Hepatic stellate cell (primary cell): ENCODE data around the gene ACTRT2.

Experiments
- DNase-seq: peaks from one replicate; pipeline ENCODE4 v3.0.0; 2011; ENCODE audit warnings: low spot score

Gene ACTRT2

GRCh38 chr1:3033040-3033789 is 11.9 kb downstream of the ACTRT2 start:
- no peak for DNase-seq

DNA sequence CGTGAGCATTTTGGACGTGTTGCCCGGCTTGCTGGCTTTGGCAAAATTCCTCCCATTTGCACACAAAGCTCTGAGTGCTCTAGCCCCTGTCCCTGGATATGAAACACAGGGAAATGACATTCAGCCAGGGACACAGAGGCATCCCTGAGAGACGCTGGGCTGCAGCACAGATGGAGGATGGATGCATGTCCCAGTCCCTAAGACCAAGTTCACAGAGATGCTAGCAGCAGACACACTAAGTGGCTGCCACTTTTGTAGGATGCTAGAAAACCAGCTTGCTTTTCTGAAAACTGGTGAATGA is 12.5 kb downstream of the ACTRT2 start:
- no peak for DNase-seq

GRCh38 chr1:3034162-3034561 is 12.9 kb downstream of the ACTRT2 start:
- no peak for DNase-seq

DNA sequence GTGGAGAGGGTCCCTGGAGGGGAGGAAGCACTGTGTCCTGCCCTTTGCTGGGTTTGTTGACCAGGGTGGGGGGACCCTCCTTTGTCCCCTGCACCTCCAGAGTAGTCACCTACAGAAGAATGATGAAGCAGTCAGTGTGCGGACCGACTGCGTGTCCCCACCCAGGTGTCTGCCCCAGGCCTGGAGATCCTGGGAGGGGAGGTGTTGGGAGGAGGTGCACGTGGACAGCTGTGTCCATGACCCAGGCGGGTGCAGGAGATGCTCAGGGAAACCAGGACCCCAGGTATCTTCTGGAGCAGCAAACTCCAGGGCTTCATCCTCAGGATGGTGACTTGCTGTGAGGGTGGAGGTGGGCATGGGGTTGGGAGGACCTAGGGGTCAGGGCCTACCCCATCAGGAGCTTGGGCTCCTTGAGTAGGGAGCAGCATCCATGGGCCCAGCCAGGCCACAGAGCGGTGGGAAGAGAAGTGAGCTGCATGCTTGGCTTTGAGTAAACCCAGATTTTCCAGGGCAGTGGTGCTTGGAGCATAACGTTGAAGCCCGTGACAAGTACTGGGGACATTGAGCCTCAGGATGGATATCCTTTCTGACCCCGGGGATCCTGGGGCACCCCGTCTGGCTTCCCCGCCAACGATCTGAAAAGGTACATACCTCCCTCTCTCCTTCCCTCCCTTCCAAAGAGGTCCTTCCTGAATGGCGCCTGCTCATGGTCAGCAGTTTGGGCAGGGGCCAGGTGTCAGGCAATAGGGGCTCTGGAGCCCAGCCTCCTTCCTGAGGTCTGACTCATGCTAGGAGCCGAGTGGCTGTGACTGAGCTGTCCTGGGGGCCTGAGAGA is 13.7 kb downstream of the ACTRT2 start:
- no peak for DNase-seq

- no peak for DNase-seq
Observed at GRCh38 chr1:3035563-3036446, 14.5 kb downstream of the ACTRT2 start.

GRCh38 chr1:3036447-3037280 is 15.4 kb downstream of the ACTRT2 start:
- DNase-seq: no peak

DNA sequence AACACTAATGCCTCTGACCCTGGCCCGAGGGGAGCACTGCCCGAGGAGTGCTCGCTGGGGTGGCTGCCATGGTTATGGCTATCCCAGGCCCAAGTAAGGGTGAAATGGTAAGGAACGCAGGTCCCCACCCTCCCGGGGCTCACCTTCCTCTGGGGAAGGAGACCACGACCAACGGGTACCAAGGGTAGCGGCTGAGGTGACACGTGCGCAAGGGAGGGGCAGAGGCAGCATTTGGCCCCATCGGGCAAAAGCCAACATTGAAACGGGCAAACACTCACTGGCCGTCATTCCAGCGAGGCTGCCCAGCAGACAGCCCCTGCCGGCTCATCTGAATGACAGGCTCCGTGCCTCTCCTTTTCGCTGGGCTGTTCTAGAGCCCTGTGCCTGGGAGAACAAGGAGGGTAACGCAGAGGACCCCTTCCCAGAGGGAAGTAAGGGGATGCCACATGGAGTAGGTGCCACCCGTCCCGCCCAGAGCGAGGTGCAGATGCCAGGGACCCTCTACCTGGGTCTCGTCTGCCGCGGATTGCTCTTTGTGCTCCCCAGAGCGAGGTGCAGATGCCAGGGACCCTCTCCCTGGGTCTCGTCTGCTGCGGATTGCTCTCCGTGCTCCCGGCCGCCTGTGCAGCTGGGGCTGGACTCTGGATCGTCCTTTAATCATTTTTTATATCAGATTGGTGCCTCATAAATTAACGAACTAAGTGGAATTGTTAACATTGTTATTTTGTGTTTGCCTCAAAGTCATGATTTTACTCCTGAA is 16.2 kb downstream of the ACTRT2 start:
- DNase-seq: no peak

- no peak for DNase-seq
Observed at GRCh38 chr1:3038113-3038551, 16.9 kb downstream of the ACTRT2 start.

DNA sequence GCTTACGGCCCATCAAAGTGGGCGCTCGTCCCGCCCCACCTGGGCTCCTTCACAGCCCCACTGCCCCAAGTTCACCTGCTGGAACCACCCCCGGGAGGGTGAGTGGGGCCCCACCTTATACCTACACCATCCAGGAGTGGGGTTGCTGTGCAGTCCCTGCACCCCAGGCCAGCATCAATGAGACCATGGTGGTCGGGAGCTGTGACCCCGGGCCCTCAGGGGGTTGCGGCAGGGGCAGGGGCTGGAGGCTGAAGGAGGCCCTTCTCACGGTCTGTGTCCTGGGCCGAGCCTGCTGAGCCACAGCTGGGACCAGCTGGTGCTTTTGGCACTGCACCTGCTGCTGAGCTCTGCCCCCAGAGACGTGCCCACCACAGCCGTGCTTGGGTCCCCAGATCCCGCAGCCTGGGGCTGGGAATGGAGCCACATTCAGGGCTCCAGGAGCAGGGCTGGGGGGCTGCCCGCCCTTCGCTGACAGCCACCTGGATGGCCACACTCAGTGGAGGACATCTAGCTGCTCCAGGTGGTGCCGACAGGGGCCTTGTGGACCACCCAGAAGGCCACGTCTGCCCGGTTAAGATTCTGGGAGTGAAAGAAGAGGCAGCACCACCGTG is 17.4 kb downstream of the ACTRT2 start:
- no peak for DNase-seq

- DNase-seq: no peak
Observed at GRCh38 chr1:3040004-3040403, 18.7 kb downstream of the ACTRT2 start.

DNA sequence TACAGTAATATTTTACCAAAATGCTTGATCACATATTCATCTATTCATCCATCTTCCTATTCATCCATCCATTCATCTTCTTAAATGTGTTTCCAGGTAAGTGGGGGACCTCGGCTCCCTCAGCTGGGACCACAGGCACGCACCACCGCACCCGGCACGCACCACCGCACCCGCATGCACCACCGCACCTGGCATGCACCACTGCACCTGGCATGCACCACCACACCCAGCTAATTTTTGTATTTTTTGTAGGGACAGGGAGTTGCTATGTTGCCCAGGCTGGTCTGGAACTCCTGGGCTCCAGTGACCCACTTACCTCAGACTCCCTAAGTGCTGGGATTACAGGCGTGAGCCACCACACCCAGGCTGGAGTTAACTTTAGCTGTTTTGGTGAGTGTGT is 21.2 kb downstream of the ACTRT2 start:
- DNase-seq: no peak

DNA sequence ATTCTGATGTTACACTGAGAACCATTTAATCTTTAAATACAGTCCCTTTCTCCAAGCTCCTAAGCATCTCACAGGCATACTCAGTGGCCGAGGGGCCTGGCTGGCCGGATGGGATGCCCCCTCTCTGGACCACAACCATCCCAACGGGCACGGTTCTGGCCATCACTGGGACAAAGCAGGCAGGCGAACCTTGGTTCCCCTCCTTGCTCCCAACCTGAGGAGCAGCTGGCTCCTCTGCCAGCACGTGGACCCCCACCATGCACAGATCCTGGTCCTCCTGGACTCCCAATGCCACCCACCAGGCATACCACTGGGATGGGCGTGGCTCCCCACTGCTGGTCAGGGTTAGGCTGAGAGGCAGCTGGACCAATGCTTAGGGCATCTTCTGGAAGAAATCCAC is 27.9 kb downstream of the ACTRT2 start:
- no peak for DNase-seq

GRCh38 chr1:3049905-3050304 is 28.6 kb downstream of the ACTRT2 start:
- no peak for DNase-seq

DNA sequence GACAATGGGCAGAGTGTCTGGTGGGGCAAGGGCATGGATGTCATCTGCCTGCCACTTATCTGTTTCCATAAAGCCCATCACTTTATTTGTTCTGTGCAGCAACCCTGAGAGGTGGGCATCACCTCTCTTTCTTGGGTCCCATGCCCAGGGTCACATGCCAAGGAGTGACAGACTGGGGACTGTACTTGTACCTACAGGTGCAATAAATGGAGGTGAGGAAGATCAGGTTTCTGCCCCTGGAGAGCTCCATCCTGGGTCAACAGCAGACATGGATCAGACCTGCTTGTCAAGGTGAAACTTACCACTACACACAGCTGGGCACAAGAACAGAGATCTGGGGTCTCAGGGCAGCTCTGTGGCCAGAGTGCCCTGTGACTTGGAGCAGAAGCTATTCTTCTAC is 29.3 kb downstream of the ACTRT2 start:
- no peak for DNase-seq

DNA sequence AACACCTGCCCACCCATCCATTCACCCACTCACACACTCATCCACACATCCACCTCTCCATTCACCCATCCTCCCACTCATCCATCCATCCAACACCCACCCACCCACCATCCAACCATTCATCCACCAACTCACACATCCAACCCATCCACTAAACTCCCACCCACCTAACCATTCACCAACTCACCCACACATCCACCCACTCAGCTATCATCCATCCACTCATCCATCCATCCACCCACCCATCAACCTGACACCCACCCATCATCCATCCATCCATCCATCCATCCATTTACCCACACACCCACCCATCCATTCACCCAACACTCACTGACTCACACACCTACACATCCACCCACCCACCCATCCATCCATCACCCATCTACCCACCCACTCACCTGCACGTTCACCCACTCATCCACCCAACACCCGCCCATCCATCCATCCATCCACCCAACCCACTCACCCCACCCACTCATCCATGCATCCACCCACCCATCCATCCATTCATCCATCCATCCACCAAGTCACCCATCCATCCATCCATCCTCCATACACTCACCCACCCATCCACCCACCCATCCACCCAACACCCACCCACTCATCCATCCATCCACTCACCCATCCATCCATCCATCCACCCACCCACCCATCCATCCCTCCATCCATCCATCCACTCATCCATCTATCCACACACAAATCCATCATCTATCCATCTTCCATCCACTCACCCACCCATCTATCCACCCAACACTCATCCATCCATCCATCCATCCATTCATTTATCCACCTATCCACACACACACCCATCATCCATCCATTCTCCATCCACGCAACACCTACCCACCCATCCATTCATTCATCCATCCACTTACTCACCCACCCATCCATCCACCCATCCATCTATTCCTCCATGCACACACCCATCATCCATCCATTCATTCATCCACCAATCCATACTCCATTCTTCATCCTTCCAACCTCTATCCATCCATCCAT is 30.3 kb downstream of the ACTRT2 start:
- no peak for DNase-seq

DNA sequence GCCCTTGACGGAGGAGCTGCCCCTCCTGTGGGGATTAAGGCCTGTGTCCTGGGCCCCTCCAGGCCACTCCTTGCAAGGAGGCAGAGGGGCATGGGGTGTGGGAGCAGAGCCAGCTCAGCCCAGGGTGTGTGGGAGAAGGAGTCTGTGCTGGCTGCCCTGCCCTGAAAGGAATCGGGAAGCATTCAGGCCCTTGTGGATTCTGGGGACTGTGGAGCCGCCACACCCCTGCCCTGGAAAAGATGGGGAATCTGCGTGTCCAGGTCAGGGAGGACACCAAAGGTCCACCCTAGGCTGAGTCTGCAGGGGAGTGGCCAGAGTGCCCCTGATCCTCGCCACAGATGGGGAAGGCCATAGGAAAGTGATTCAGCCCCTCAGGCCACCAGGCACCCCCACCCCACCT is 31.2 kb downstream of the ACTRT2 start:
- no peak for DNase-seq

GRCh38 chr1:3053366-3053980 is 32.2 kb downstream of the ACTRT2 start:
- no peak for DNase-seq

GRCh38 chr1:3053986-3054385 is 32.7 kb downstream of the ACTRT2 start:
- DNase-seq: no peak

- DNase-seq: no peak
Observed at GRCh38 chr1:3054474-3054873, 33.2 kb downstream of the ACTRT2 start.
